NCI-H524 treated with DMSO at 0.1 percent for 48 hours (cell line): Measurements from ENCODE around the gene HSPA1L.

Experiments
- DNase-seq: peaks from one replicate; lab custom pipeline; 2025; lab: John Stamatoyannopoulos, UW

Gene HSPA1L

GRCh38 chr6:31781244-31782125 lies 33.6 kb downstream of the HSPA1L start:
- no peak for DNase-seq

GRCh38 chr6:31780507-31781243 lies 34.4 kb downstream of the HSPA1L start:
- DNase-seq: no peak

GRCh38 chr6:31779908-31780307 lies 35.2 kb downstream of the HSPA1L start:
- DNase-seq: no peak

DNA sequence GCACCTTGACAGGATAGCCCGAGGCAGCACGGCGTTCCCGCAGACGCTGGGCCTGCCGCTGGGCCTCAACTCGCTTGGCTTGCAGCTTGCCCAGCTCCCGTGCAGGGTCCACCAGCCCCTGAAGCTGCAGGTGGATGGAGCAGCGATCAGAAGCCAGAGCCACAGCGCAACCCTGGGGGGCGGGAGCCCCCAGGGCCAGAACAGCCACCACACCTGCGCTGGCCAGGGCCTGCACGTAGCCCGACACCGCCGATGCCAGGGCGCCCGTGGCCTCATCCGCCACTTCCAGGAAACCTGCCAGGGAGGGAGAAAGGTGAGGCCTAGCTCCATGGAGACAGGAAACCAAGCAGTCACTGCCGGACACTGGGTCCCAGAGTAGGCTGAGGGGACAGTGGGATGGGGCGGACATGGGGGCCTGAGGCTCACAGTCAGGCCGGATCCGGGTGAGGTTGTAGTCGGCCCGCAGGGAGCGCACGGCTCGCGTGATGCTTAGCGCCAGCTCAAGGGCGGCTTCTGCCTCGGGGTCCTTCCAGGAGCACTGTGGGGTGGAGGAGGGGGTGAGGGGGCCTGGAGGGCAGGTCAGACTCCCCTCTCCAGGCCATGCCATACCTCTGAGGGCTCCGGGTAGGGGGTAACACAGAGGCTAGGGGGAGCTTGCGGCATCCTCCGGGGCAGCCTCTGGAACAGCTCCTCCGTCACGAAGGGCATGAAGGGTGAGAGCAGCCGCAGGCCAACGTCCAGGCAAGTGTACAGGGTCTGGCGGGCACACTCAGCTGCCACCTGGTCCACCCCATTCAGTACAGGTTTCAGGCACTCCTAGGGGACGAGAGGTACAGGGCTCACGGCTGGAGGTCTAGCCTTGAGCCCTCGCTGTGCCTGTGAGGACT lies 35.8 kb downstream of the HSPA1L start:
- no peak for DNase-seq

- no peak for DNase-seq
Measured at GRCh38 chr6:31778193-31778592, 36.9 kb downstream of the HSPA1L start.

GRCh38 chr6:31777667-31778050 lies 37.4 kb downstream of the HSPA1L start:
- no peak for DNase-seq

DNA sequence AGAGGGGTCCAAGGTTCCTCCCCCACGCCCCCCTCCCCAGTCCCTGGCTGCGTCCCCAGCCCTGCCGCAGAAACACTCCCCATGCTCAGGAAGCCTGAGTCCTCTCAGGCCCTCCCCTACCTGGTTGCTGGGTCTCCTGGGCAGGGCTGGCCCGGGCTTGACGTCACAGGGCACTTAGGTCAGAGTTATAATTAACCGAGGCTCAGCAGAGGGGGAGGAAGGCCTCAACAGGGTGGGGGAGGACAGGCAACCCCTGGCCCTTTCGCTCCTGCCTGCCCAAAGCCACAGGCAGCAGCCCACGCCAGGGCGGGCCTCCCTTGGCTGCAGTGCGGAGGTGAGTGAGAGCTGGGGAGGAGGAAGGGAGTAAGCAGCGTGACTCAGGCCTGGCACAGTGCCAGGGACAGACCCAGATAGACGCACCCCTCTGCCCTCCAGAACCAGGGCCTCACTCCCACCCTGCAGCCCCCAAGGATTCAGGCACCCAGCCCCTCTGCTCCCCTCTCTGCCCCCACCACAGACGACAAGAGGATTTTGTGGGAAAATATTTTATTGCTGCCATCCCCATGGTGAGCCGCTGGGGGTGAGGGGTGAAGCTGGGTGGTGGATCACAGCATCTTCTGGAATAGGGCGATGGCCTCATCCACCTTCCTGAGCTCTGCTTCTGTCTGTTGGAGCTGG lies 38.0 kb downstream of the HSPA1L start, which contains the start of gene VWA7:
TSS of gene VWA7 (minus strand) at position 340 of the 678 bp plus-strand sequence. CDS start 549 bp downstream, outside the sequence.
- DNase-seq: no peak

DNA sequence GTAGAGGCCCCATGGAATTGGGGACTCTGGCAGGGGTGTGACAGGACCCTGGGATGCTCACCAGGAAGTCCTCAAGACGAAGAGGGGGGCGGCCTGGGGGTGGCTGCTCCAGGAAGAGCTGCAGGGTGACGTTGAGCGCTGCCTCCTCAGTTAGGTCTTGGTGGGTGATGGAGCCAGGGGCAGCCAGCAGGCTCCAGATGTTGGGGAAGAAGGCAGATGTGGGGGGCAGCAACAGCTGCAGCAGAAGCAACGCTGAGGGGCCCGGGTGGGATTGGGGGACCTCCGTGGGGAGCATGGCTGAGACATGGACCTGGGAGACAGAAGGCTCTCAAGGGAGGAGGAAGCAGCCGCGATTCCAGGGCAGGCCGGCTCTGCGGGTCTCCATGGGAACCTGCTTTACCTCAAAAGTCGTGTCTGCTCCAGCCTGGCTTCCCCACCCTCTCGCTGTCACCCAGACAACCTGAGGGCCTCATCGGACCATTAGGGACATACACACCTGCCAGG lies 38.5 kb downstream of the HSPA1L start:
- no peak for DNase-seq

- no peak for DNase-seq
Measured at GRCh38 chr6:31775633-31776484, 39.2 kb downstream of the HSPA1L start.

- no peak for DNase-seq
Measured at GRCh38 chr6:31775184-31775583, 39.9 kb downstream of the HSPA1L start.

GRCh38 chr6:31771992-31772358 lies 43.1 kb downstream of the HSPA1L start:
- no peak for DNase-seq

DNA sequence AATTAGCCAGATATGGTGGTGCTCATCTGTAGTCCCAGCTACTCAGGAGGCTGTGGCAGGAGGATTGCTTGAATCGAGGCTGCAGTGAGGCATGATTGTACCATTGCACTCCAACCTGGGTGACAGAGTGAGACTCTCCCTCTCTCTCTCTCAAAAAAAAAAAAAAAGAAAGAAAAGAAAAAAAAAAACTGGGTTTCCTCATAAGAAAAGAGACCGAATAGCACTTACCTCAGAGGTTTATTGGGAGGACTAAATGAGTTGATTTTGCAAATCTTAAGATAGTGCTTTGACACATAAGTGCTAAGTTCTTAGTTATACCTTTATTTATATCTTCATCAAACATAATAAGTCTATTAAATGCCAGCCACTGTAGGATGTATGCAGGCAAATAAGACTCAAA lies 44.2 kb downstream of the HSPA1L start:
- DNase-seq: no peak

- no peak for DNase-seq
Measured at GRCh38 chr6:31769684-31770371, 45.3 kb downstream of the HSPA1L start.

- no peak for DNase-seq
Measured at GRCh38 chr6:31768363-31769257, 46.5 kb downstream of the HSPA1L start.

DNA sequence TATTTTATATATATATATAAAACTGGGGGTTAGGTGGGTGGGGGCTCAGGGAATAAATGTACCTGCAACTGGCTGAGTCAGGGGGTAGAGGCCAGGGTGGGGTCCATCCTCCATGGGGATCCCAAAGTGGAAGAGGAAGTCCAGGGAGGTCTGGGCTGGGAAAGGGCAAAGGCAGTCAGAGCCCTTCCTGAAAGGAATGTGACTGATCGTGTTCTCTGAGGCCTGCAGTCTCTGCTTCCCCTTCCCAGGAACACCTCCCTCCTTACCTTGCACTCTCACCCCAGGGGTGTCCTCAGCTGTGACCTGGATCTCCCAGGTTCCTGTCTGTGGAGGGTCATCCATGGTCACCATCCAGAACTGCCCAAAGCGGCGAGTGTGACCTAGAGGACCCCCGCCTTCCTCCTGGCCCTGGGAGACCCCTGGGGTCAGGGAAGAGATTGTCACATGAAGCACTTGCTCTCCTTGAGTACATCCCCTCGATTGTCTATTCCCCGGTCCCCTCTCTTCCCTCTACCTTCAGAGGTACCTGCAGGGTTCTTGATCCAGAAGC lies 47.9 kb downstream of the HSPA1L start:
- DNase-seq: no peak

GRCh38 chr6:31765910-31766794 lies 48.9 kb downstream of the HSPA1L start:
- DNase-seq: no peak

- DNase-seq: no peak
Measured at GRCh38 chr6:31765559-31765909, 49.5 kb downstream of the HSPA1L start.

DNA sequence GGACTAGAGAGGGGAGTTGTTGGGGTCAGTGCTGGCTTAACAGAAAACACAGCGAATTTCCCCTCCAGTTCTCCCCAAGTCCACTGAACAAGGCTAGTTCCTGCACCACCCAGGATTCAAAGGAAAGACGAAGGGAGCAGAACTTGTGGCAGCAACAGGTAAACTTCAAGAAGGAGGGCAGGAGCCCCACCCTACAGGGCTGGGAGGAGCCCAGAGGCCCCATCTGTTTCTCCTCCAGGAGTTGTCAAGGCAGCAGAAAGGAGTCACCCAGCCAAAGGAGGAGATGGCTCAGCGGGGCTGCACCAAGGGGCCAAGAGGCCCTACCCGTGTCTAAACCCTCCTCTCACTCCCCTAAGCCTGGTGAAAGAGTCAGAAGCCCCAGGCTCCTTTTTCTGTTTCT lies 50.9 kb downstream of the HSPA1L start:
- DNase-seq: no peak
